HepG2 (cell line): ENCODE data around the gene PPFIA3. TPM values are rescaled to one million over a fixed set of nuclear protein-coding genes. Genes with fewer than 3 reads are reported as not detected.

Experiments
- ATAC-seq: fragments of 200-7000 bp; cut with Tn5 transposase; 3 replicates; pipeline ENCODE4 v1.9.1; 2020; ENCODE audit warnings: mild to moderate bottlenecking, moderate library complexity
- BruUV-seq: library from RNA; stranded (reverse); fragments of 400-500 nt; replicated peaks from 2 replicates; lab custom pipeline; 2021; lab: Mats Ljungman, UMichigan
- CTCF ChIA-PET: fragments of 300-600 bp; formaldehyde crosslinking; extraction: SDS; loops from one replicate; lab custom pipeline; 2021; ENCODE audit warnings: low total read pairs, inconsistent platforms, low intra/inter-chr PET ratio; lab: Yijun Ruan, JAX
- POLR2A ChIA-PET: fragments of 350-600 bp; sonication (Branson Sonifier 250); formaldehyde crosslinking; loops from one replicate; lab custom pipeline; 2020; ENCODE audit warnings: antibody characterized with exemption, inconsistent platforms; lab: Yijun Ruan, JAX
- DNase-seq: peaks from one replicate; pipeline ENCODE4 v3.0.0-alpha.2; 2015; ENCODE audit warnings: low spot score
- FAIRE-seq: peaks from 3 replicates; lab custom pipeline; 2011; peaks lifted over from hg19 to GRCh38; lab: Jason Lieb, UNC
- H2AFZ ChIP-seq: one replicate; pipeline ENCODE4 v1.6.1; 2011; ENCODE audit warnings: low read length, inconsistent platforms
- H3K27ac ChIP-seq: fragments of 300-600 bp; 3 replicates; pipeline ENCODE4 v1.8.0; 2011; ENCODE audit warnings: mixed run types, mild to moderate bottlenecking, mixed read lengths, low read length, inconsistent platforms; ENCODE audit not compliant: insufficient read depth; ENCODE audit errors: extremely low read length
- H3K27me3 ChIP-seq, 2 experiments: fragments of 200-600 bp in 1 of 2; 2 replicates in 1 of 2; 3 replicates in 1 of 2; pipeline versions ENCODE4 v1.6.0 to v1.8.0; 2011; ENCODE audit warnings: low read length in 2 of 2, mild to moderate bottlenecking in 2 of 2, moderate library complexity in 2 of 2, inconsistent platforms in 1 of 2; ENCODE audit not compliant: insufficient read depth in 2 of 2, control insufficient read depth in 1 of 2
- H3K36me3 ChIP-seq, 2 experiments: fragments of 200-600 bp in 1 of 2; replicated peaks in 1 of 2; 2 replicates in 1 of 2; 3 replicates in 1 of 2; pipeline versions ENCODE4 v1.5.1 to v1.8.0; 2011; ENCODE audit warnings: low read length in 2 of 2, inconsistent platforms in 1 of 2; ENCODE audit not compliant: insufficient read depth in 2 of 2, control insufficient read depth in 1 of 2
- H3K4me1 ChIP-seq: 2 replicates; pipeline ENCODE4 v1.5.1; 2012; ENCODE audit warnings: low read length, inconsistent platforms; ENCODE audit not compliant: insufficient read depth
- H3K4me2 ChIP-seq: 2 replicates; pipeline ENCODE4 v1.6.0; 2011; ENCODE audit warnings: low read depth, low read length, inconsistent platforms
- H3K4me3 ChIP-seq, 3 experiments: fragments of 200-600 bp in 1 of 3; sonication (generic), shearing (Covaris generic) in 1 of 3; replicated peaks in 1 of 3; 2 replicates each; pipeline ENCODE4 v1.5.1; 2011 to 2016; ENCODE audit warnings: low read length in 3 of 3, inconsistent platforms in 2 of 3, low read depth in 2 of 3, mild to moderate bottlenecking in 2 of 3, control low read depth in 1 of 3, mixed read lengths in 1 of 3; ENCODE audit not compliant: insufficient read depth in 1 of 3
- H3K79me2 ChIP-seq: one replicate; pipeline ENCODE4 v1.6.1; 2011; ENCODE audit warnings: low read length, inconsistent platforms; ENCODE audit not compliant: insufficient read depth
- H3K9ac ChIP-seq: 2 replicates; pipeline ENCODE4 v1.6.0; 2011; ENCODE audit warnings: mild to moderate bottlenecking, low read depth, low read length, inconsistent platforms; ENCODE audit not compliant: insufficient read depth
- H3K9me3 ChIP-seq: 2 replicates; pipeline ENCODE4 v1.5.1; 2012; ENCODE audit warnings: mild to moderate bottlenecking, low read length
- H4K20me1 ChIP-seq: 2 replicates; pipeline ENCODE4 v1.6.0; 2011; ENCODE audit warnings: inconsistent platforms, mild to moderate bottlenecking, low read length, moderate library complexity; ENCODE audit not compliant: insufficient read depth
- BCL6 ChIP-seq: IDR thresholded peaks from 2 replicates; pipeline ENCODE4 v1.6.1; 2016; ENCODE audit warnings: missing genetic modification reagents, missing compliant biosample characterization
- CEBPB ChIP-seq: IDR thresholded peaks from 2 replicates; pipeline ENCODE4 v1.6.1; 2011; ENCODE audit warnings: low read depth, low read length, improper control_type of control experiment, borderline replicate concordance
- SSRP1 ChIP-seq: IDR thresholded peaks from 2 replicates; pipeline ENCODE4 v1.6.1; 2016; ENCODE audit warnings: control low read depth
- ZNF121 ChIP-seq: sonication (generic); formaldehyde crosslinking; IDR thresholded peaks from 2 replicates; pipeline ENCODE4 v1.5.0; 2020; ENCODE audit warnings: mild to moderate bottlenecking, missing genetic modification reagents
- WGBS: methylation state at CpG from one replicate; pipeline ENCODE4 v1.1.6; 2017; ENCODE audit warnings: low lambda C conversion rate; 5-methylcytosine and 5-hydroxymethylcytosine counted together
- in situ Hi-C: cut with HindIII; loops from 2 replicates; pipeline ENCODE4 v1.10.0; 2017; ENCODE audit warnings: low pct_unique_long_range_greater_than_20kb; ENCODE audit not compliant: extremely low pct_ligation_motif_present
- intact Hi-C: fragments of 100-400 bp; cut with micrococcal nuclease; formaldehyde crosslinking; loops from one replicate; pipeline ENCODE4 v1.10.0; 2022; ENCODE audit not compliant: unreplicated experiment
- polyA plus RNA-seq, 8 experiments: library from polyadenylated mRNA; depleted of rRNA in 3 of 8; stranded (reverse) in 7 of 8; unstranded in 1 of 8; fragments of >200 nt; fragmentation: Illumina TruSeq in 4 of 8; extraction: Trizol in 4 of 8; gene quantifications; 2 replicates each; pipeline versions ENCODE4 v1.2.1 to v1.2.3, GENCODE V29; 2011 to 2016; ENCODE audit warnings: low read depth in 4 of 8, missing spikeins in 1 of 8, mixed read lengths in 1 of 8; ENCODE audit not compliant: insufficient read depth in 1 of 8
- total RNA-seq, 5 experiments: library from RNA; depleted of rRNA; stranded (reverse); fragments of >200 nt; fragmentation: Illumina TruSeq; extraction: Trizol; gene quantifications; 2 replicates each; pipeline ENCODE4 v1.2.3, GENCODE V29; 2016; ENCODE audit warnings: low read depth in 1 of 5
- TF ChIP-seq, protein P1 (sequence below), 2 experiments: sonication (generic) in 1 of 2; formaldehyde crosslinking in 1 of 2; IDR thresholded peaks; 2 replicates each; pipeline versions ENCODE4 v1.6.1 to v1.9.0; 2014 to 2022; ENCODE audit warnings: antibody characterized with exemption in 1 of 2, borderline replicate concordance in 1 of 2, inconsistent platforms in 1 of 2, low read depth in 1 of 2, missing genetic modification reagents in 1 of 2

PPFIA3 gene
- total and polyA plus RNA-seq, 2 of the 13 experiments (the other 11 are each of a cell fraction or from before 2014, with no cell fraction given) = 6.7 to 8.6 TPM

DNA sequence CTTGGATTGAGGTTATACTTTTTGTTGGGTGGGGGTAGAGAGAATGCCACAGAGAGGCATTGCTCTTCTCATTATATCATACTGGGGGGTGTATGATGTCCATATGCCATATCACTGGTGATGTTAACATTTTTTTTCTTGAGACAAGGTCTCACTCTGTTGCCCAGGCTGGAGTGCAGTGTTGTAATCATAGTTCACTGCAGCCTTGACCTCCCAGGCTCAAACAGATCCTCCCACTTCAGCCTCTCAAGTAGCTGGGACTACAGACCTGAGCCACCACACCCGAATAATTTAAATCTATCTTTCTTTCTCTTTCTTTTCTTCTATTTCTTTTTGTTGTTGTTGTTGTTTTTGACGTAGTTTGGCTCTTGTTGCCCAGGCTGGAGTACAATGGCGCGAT is 39.0 kb upstream of the PPFIA3 start (continued):
- TF ChIP-seq, protein P1, sequence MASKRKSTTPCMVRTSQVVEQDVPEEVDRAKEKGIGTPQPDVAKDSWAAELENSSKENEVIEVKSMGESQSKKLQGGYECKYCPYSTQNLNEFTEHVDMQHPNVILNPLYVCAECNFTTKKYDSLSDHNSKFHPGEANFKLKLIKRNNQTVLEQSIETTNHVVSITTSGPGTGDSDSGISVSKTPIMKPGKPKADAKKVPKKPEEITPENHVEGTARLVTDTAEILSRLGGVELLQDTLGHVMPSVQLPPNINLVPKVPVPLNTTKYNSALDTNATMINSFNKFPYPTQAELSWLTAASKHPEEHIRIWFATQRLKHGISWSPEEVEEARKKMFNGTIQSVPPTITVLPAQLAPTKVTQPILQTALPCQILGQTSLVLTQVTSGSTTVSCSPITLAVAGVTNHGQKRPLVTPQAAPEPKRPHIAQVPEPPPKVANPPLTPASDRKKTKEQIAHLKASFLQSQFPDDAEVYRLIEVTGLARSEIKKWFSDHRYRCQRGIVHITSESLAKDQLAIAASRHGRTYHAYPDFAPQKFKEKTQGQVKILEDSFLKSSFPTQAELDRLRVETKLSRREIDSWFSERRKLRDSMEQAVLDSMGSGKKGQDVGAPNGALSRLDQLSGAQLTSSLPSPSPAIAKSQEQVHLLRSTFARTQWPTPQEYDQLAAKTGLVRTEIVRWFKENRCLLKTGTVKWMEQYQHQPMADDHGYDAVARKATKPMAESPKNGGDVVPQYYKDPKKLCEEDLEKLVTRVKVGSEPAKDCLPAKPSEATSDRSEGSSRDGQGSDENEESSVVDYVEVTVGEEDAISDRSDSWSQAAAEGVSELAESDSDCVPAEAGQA (IDR thresholded peaks at IDR 0.05; ENCODE audit: low read depth) = no peak
- TF ChIP-seq, protein P1 (CRISPR knock-in tag; IDR thresholded peaks at IDR 0.05; ENCODE audit: borderline replicate concordance) = no peak
- no peak for TF ChIP-seq BCL6
- TF ChIP-seq ZNF121 (CRISPR knock-in tag) = peak; percentile 74

DNA sequence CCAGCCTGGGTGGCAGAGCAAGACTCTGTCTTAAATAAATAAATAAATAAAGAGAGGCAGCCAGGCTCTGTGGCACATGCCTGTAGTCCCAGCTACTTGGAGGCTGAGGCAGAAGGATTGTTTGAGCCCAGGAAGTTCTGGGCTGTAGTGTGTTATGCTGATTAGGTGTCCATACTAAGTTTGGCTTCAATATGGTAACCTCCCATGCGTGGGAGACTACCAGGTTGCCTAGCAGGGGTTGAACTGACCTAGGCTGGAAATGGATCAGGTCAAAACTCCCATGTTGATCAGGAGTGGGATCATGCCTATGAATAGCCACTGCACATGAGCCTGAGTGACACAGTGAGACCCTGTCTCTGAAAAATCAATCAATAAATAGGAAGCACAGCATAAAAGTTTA is 38.1 kb upstream of the PPFIA3 start:
- TF ChIP-seq SSRP1 (CRISPR knock-in tag) = no peak
- 0 out of 2 replicates have a peak, but pooled peaks have one; percentile 42 for TF ChIP-seq CEBPB
- intact Hi-C loops = no loop called here
- 75% methylated on average over 1 of the region's 1 CpG for WGBS
- no peak for ATAC-seq
- Histone ChIP-seq H3K9me3 (no peaks in the 10 kb centered on the region; the same call in 1 of the 2 replicates), H2AFZ (no peak overlapping the region), H3K4me3 (no peak overlapping the region), H3K27me3 (no peaks in the 10 kb centered on the region; a peak in 1 of 5 replicates), H3K79me2 (peaks cover 10% of the 10 kb centered on the region), H3K27ac (no peak overlapping the region), H3K36me3 (no peaks in the 10 kb centered on the region), H4K20me1 (peaks cover 8% of the 10 kb centered on the region), H3K4me2 (0 out of 2 replicates have a peak overlapping the region, but pooled peaks have one; percentile 14), H3K4me1 (peaks cover 25% of the 10 kb centered on the region), H3K9ac (no peak overlapping the region)
- POLR2A ChIA-PET = no interaction called here
- BruUV-seq = no TSS peak
- no peak for FAIRE-seq
- CTCF ChIA-PET = no interaction called here
- in situ Hi-C loops = no loop called here
- no peak for DNase-seq
